Central memory CD8-positive, alpha-beta T cell (primary cell): ENCODE measurements around the gene HOXC6.
"Not testable (repeated sequence)": the region's sequence is repeated elsewhere in the genome, so short reads cannot be mapped to it uniquely, and the experiment has no call there.

ENCODE experiments used
- ATAC-seq: fragments of 150-1000 bp; cut with Tn5 transposase; replicated peaks from 2 replicates; pipeline ENCODE4 v1.10.0; 2022; ENCODE audit warnings: mild to moderate bottlenecking, moderate FRiP score, moderate number of reproducible peaks; ENCODE audit not compliant: poor library complexity, severe bottlenecking; ENCODE audit errors: extremely low read depth
- DNase-seq, 2 donors: peaks; one replicate each; pipeline ENCODE4 v3.0.0; 2021; ENCODE audit warnings: low spot score in 2 of 2
- H3K27ac Mint-ChIP-seq: one replicate; pipeline ENCODE4 v1.8.0; 2022; ENCODE audit warnings: low read depth, mild to moderate bottlenecking, moderate library complexity, mixed read lengths
- H3K27me3 Mint-ChIP-seq: one replicate; pipeline ENCODE4 v1.8.0; 2022; ENCODE audit warnings: mixed read lengths
- H3K36me3 Mint-ChIP-seq: one replicate; pipeline ENCODE4 v1.8.0; 2022; ENCODE audit warnings: mild to moderate bottlenecking, moderate library complexity, mixed read lengths; ENCODE audit not compliant: insufficient read depth
- H3K4me1 Mint-ChIP-seq: one replicate; pipeline ENCODE4 v1.8.0; 2022; ENCODE audit warnings: mixed read lengths
- H3K4me3 Mint-ChIP-seq: one replicate; pipeline ENCODE4 v1.8.0; 2022; ENCODE audit warnings: mild to moderate bottlenecking, moderate library complexity, mixed read lengths
- H3K9me3 Mint-ChIP-seq: one replicate; pipeline ENCODE4 v1.8.0; 2022; ENCODE audit warnings: mixed read lengths

Gene HOXC6

GRCh38 chr12:54041097-54041690 is 13.0 kb downstream of the HOXC6 start:
- no peak overlapping the region for H3K27ac Mint-ChIP-seq
- H3K9me3 Mint-ChIP-seq, result no peaks in the 10 kb centered on the region
- no peak for DNase-seq
- H3K4me3 Mint-ChIP-seq, result no peak overlapping the region
- H3K27me3 Mint-ChIP-seq, result peaks cover 99% of the 10 kb centered on the region
- peaks cover 14% of the 10 kb centered on the region for H3K4me1 Mint-ChIP-seq
- ATAC-seq, result no peak
- H3K36me3 Mint-ChIP-seq, result peaks cover 3% of the 10 kb centered on the region

- not testable (repeated sequence) for DNase-seq, H3K36me3 Mint-ChIP-seq, H3K27ac Mint-ChIP-seq, H3K9me3 Mint-ChIP-seq, H3K4me3 Mint-ChIP-seq, ATAC-seq
- Mint-ChIP-seq H3K4me1 (peaks cover 14% of the 10 kb centered on the region), H3K27me3 (peaks cover 99% of the 10 kb centered on the region)
Observed at GRCh38 chr12:54042033-54042432, 13.8 kb downstream of the HOXC6 start.

GRCh38 chr12:54042970-54043853 is 15.0 kb downstream of the HOXC6 start:
- Mint-ChIP-seq H3K9me3 (no peaks in the 10 kb centered on the region), H3K27me3 (peaks cover 99% of the 10 kb centered on the region), H3K4me3 (no peak overlapping the region), H3K4me1 (peaks cover 14% of the 10 kb centered on the region), H3K27ac (no peak overlapping the region), H3K36me3 (peaks cover 5% of the 10 kb centered on the region)
- DNase-seq (no peak), ATAC-seq (no peak)

GRCh38 chr12:54044425-54045103 is 16.3 kb downstream of the HOXC6 start:
- Mint-ChIP-seq H3K36me3 (peaks cover 5% of the 10 kb centered on the region), H3K27me3 (peaks cover 99% of the 10 kb centered on the region), H3K27ac (no peak overlapping the region), H3K4me3 (no peak overlapping the region), H3K9me3 (no peaks in the 10 kb centered on the region), H3K4me1 (peaks cover 14% of the 10 kb centered on the region)
- DNase-seq (no peak), ATAC-seq (no peak)

GRCh38 chr12:54045401-54045800 is 17.2 kb downstream of the HOXC6 start:
- Mint-ChIP-seq H3K9me3 (no peaks in the 10 kb centered on the region), H3K36me3 (peaks cover 5% of the 10 kb centered on the region), H3K27me3 (peaks cover 99% of the 10 kb centered on the region), H3K4me3 (no peak overlapping the region), H3K4me1 (peaks cover 20% of the 10 kb centered on the region), H3K27ac (no peak overlapping the region)
- DNase-seq (no peak), ATAC-seq (no peak)

GRCh38 chr12:54045868-54046521 is 17.8 kb downstream of the HOXC6 start:
- Mint-ChIP-seq H3K4me1 (peaks cover 22% of the 10 kb centered on the region), H3K9me3 (no peaks in the 10 kb centered on the region), H3K36me3 (peaks cover 5% of the 10 kb centered on the region), H3K27ac (no peak overlapping the region), H3K4me3 (no peak overlapping the region), H3K27me3 (peaks cover 99% of the 10 kb centered on the region)
- DNase-seq (no peak), ATAC-seq (no peak)

- Mint-ChIP-seq H3K36me3 (peaks cover 5% of the 10 kb centered on the region), H3K9me3 (no peaks in the 10 kb centered on the region), H3K4me3 (peak overlapping the region; percentile 52), H3K4me1 (peaks cover 25% of the 10 kb centered on the region), H3K27me3 (peaks cover 99% of the 10 kb centered on the region), H3K27ac (no peak overlapping the region)
- no peak for ATAC-seq
- no peak for DNase-seq
Observed at GRCh38 chr12:54046809-54047159, 18.5 kb downstream of the HOXC6 start.

GRCh38 chr12:54047160-54047963 is 19.1 kb downstream of the HOXC6 start:
- Mint-ChIP-seq H3K9me3 (no peaks in the 10 kb centered on the region), H3K27ac (no peak overlapping the region), H3K36me3 (peaks cover 8% of the 10 kb centered on the region), H3K4me1 (peaks cover 30% of the 10 kb centered on the region), H3K4me3 (peak overlapping the region; percentile 52), H3K27me3 (peaks cover 99% of the 10 kb centered on the region)
- ATAC-seq, result no peak
- no peak for DNase-seq

GRCh38 chr12:54047964-54048303 is 19.7 kb downstream of the HOXC6 start:
- ATAC-seq (no peak), DNase-seq (no peak)
- H3K9me3 Mint-ChIP-seq, result no peaks in the 10 kb centered on the region
- no peak overlapping the region for H3K4me3 Mint-ChIP-seq
- peaks cover 10% of the 10 kb centered on the region for H3K36me3 Mint-ChIP-seq
- H3K27ac Mint-ChIP-seq, result no peak overlapping the region
- H3K4me1 Mint-ChIP-seq, result peaks cover 36% of the 10 kb centered on the region
- H3K27me3 Mint-ChIP-seq, result peaks cover 94% of the 10 kb centered on the region

- ATAC-seq (no peak), DNase-seq (no peak)
- Mint-ChIP-seq H3K36me3 (peaks cover 12% of the 10 kb centered on the region), H3K4me1 (peaks cover 38% of the 10 kb centered on the region), H3K27ac (no peak overlapping the region), H3K27me3 (peaks cover 88% of the 10 kb centered on the region), H3K4me3 (no peak overlapping the region), H3K9me3 (no peaks in the 10 kb centered on the region)
Observed at GRCh38 chr12:54048406-54049093, 20.3 kb downstream of the HOXC6 start.

GRCh38 chr12:54049108-54049507 is 20.9 kb downstream of the HOXC6 start:
- no peak for ATAC-seq
- Mint-ChIP-seq H3K27me3 (peaks cover 82% of the 10 kb centered on the region), H3K4me1 (peaks cover 35% of the 10 kb centered on the region), H3K9me3 (no peaks in the 10 kb centered on the region), H3K27ac (no peak overlapping the region), H3K36me3 (peaks cover 13% of the 10 kb centered on the region), H3K4me3 (no peak overlapping the region)
- no peak for DNase-seq
